ENCODE data around the gene NDUFAF2.

NDUFAF2 gene

DNA sequence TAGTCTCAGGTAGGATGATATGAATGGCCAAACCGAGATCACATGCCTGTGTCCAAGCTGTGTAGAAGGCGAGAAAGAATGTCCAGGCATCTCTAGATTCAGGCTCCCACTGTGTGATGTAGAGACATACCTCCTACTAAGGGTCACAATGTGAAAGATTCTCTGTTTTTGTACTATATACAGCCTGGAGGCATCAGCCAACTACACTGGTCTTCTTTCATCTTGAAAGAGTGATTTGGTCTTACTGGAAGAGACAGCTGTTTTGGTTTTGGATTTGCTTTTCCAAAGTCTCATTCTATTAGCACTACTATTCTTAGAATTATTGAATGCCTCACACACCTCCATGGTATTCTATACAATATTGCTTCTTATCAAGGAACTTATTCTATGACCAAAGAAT, 26.5 kb upstream of the NDUFAF2 start:
- Histone ChIP-seq H4K20me1 (ENCODE audit: insufficient read depth) (no peaks in the 10 kb centered on the region), H3K9ac (no peak overlapping the region), H3K79me2 (ENCODE audit: insufficient read depth, low read depth) (no peaks in the 10 kb centered on the region), H3K4me2 (no peak overlapping the region), H2AFZ (ENCODE audit: low read depth) (no peak overlapping the region), H3K36me3 (ENCODE audit: insufficient read depth) (no peaks in the 10 kb centered on the region), H3K4me1 (ENCODE audit: low read depth, poor library complexity, severe bottlenecking) (no peaks in the 10 kb centered on the region), H3K27ac (no peak overlapping the region), H3K27me3 (ENCODE audit: insufficient read depth, low read depth) (no peaks in the 10 kb centered on the region), H3K4me3 (IDR thresholded peaks at IDR 0.05; ENCODE audit: insufficient read depth, low read depth, low read length) (no peak overlapping the region)
- TF ChIP-seq, protein P1, sequence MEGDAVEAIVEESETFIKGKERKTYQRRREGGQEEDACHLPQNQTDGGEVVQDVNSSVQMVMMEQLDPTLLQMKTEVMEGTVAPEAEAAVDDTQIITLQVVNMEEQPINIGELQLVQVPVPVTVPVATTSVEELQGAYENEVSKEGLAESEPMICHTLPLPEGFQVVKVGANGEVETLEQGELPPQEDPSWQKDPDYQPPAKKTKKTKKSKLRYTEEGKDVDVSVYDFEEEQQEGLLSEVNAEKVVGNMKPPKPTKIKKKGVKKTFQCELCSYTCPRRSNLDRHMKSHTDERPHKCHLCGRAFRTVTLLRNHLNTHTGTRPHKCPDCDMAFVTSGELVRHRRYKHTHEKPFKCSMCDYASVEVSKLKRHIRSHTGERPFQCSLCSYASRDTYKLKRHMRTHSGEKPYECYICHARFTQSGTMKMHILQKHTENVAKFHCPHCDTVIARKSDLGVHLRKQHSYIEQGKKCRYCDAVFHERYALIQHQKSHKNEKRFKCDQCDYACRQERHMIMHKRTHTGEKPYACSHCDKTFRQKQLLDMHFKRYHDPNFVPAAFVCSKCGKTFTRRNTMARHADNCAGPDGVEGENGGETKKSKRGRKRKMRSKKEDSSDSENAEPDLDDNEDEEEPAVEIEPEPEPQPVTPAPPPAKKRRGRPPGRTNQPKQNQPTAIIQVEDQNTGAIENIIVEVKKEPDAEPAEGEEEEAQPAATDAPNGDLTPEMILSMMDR (conservative IDR thresholded peaks at IDR 0.05; ENCODE audit: low read depth, low read length): no peak

DNA sequence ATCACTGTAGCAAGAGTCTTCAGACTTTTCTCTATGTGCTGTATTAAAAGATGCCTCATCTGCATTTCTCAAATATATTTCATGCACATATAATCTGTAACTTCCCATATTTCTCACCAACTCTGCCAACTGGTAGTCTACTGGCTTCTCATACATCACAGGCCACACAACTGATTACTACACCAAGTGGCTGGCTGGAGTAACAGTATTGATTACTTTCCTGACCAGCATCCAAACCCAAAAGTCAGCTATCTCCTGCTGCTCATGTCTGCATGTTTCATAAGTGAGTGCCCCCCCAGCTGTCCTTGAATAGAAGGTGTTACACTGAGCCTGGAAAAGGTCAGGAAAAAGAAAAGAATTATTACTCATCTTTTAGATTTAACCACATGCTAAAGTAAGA, 17.6 kb upstream of the NDUFAF2 start:
- TF ChIP-seq, protein P1 (conservative IDR thresholded peaks at IDR 0.05; ENCODE audit: low read depth, low read length): no peak
- H3K27ac ChIP-seq: no peak overlapping the region
- no peaks in the 10 kb centered on the region for H3K4me1 ChIP-seq (ENCODE audit: low read depth, poor library complexity, severe bottlenecking)
- no peaks in the 10 kb centered on the region for H3K27me3 ChIP-seq (ENCODE audit: insufficient read depth, low read depth)
- no peaks in the 10 kb centered on the region for H4K20me1 ChIP-seq (ENCODE audit: insufficient read depth)
- H3K4me3 ChIP-seq (IDR thresholded peaks at IDR 0.05; ENCODE audit: insufficient read depth, low read depth, low read length): no peak overlapping the region
- no peaks in the 10 kb centered on the region for H3K79me2 ChIP-seq (ENCODE audit: insufficient read depth, low read depth)
- no peaks in the 10 kb centered on the region for H3K36me3 ChIP-seq (ENCODE audit: insufficient read depth)
- no peak overlapping the region for H3K9ac ChIP-seq
- no peak overlapping the region for H2AFZ ChIP-seq (ENCODE audit: low read depth)
- H3K4me2 ChIP-seq: no peak overlapping the region

DNA sequence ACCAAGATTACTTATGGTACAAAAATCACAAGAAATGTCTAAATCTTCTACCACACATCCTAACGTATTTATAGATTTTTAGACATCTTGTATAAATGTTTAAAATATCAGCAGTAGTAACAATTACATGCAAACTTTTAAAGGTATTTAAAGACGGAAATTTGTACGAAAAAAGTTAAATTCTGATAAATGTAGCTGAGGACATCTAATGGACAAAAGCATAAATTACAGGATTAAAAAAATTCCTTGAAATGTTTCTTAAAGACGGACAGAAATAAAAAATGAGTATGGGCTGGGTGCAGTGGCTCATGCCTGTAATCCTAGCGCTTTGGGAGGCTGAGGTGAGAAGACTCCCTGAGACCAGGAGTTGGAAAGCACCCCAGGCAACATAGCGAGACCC, 16.0 kb upstream of the NDUFAF2 start:
- no peaks in the 10 kb centered on the region for H3K79me2 ChIP-seq (ENCODE audit: insufficient read depth, low read depth)
- no peaks in the 10 kb centered on the region for H3K36me3 ChIP-seq (ENCODE audit: insufficient read depth)
- H3K27me3 ChIP-seq (ENCODE audit: insufficient read depth, low read depth): no peaks in the 10 kb centered on the region
- TF ChIP-seq, protein P1 (conservative IDR thresholded peaks at IDR 0.05; ENCODE audit: low read depth, low read length): peak; percentile 47; the same call in 1 of the 2 replicates
- H2AFZ ChIP-seq (ENCODE audit: low read depth): no peak overlapping the region
- H3K4me1 ChIP-seq (ENCODE audit: low read depth, poor library complexity, severe bottlenecking): no peaks in the 10 kb centered on the region
- H3K27ac ChIP-seq: no peak overlapping the region
- no peak overlapping the region for H3K4me3 ChIP-seq (IDR thresholded peaks at IDR 0.05; ENCODE audit: insufficient read depth, low read depth, low read length)
- H4K20me1 ChIP-seq (ENCODE audit: insufficient read depth): no peaks in the 10 kb centered on the region
- H3K4me2 ChIP-seq: no peak overlapping the region
- no peak overlapping the region for H3K9ac ChIP-seq

DNA sequence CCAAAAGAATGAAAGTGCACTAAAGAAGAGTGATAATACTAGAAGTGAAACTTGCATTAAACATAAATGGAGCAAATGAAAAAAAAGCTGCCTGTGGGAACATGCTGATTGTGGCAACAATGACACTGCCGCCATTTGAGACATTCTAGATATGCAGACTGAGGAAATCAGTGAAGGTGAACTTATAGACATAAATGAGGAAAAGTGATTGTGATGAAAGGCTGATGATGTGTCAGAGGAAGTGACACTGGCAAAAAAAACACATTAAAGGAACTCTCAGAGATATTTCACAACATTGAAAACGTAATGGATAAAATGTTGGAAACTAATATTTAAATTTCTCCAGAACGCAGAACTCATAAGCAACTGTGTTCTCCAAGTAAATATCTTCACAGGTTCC, 1.4 kb upstream of the NDUFAF2 start:
- Histone ChIP-seq H3K27me3 (ENCODE audit: insufficient read depth, low read depth) (no peaks in the 10 kb centered on the region), H3K4me1 (ENCODE audit: low read depth, poor library complexity, severe bottlenecking) (peaks cover 22% of the 10 kb centered on the region), H4K20me1 (ENCODE audit: insufficient read depth) (no peaks in the 10 kb centered on the region), H3K4me2 (peak overlapping the region; percentile 81), H2AFZ (ENCODE audit: low read depth) (no peak overlapping the region), H3K9ac (no peak overlapping the region), H3K36me3 (ENCODE audit: insufficient read depth) (no peaks in the 10 kb centered on the region), H3K79me2 (ENCODE audit: insufficient read depth, low read depth) (peaks cover 63% of the 10 kb centered on the region), H3K27ac (no peak overlapping the region), H3K4me3 (IDR thresholded peaks at IDR 0.05; ENCODE audit: insufficient read depth, low read depth, low read length) (no peak overlapping the region)
- TF ChIP-seq, protein P1 (conservative IDR thresholded peaks at IDR 0.05; ENCODE audit: low read depth, low read length): no peak
